ENCODE measurements around the gene BCKDK. TPM values are rescaled to one million over a fixed set of nuclear protein-coding genes. Genes with fewer than 3 reads are reported as not detected.

BCKDK gene
- total and polyA plus RNA-seq, 2 of the 13 experiments (the other 11 are each of a cell fraction or from before 2014, with no cell fraction given): 24.9 to 42.6 TPM

GRCh38 chr16:31108035-31108793 lies at the start of gene BCKDK (continued):
- TF ChIP-seq, protein P1, sequence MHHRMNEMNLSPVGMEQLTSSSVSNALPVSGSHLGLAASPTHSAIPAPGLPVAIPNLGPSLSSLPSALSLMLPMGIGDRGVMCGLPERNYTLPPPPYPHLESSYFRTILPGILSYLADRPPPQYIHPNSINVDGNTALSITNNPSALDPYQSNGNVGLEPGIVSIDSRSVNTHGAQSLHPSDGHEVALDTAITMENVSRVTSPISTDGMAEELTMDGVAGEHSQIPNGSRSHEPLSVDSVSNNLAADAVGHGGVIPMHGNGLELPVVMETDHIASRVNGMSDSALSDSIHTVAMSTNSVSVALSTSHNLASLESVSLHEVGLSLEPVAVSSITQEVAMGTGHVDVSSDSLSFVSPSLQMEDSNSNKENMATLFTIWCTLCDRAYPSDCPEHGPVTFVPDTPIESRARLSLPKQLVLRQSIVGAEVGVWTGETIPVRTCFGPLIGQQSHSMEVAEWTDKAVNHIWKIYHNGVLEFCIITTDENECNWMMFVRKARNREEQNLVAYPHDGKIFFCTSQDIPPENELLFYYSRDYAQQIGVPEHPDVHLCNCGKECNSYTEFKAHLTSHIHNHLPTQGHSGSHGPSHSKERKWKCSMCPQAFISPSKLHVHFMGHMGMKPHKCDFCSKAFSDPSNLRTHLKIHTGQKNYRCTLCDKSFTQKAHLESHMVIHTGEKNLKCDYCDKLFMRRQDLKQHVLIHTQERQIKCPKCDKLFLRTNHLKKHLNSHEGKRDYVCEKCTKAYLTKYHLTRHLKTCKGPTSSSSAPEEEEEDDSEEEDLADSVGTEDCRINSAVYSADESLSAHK (CRISPR knock-in tag; IDR thresholded peaks at IDR 0.05; ENCODE audit: borderline replicate concordance): peak; percentile 79; the same call in 1 of the 2 replicates
- TF ChIP-seq HES4 (CRISPR knock-in tag; IDR thresholded peaks at IDR 0.05; ENCODE audit: borderline replicate concordance): peak; percentile 92; the same call in 1 of the 2 replicates
- no peak for TF ChIP-seq NCOR1 (IDR thresholded peaks at IDR 0.05; ENCODE audit: borderline replicate concordance, low read length)
- peak; percentile 79 for TF ChIP-seq YY1 (IDR thresholded peaks at IDR 0.05; ENCODE audit: insufficient read depth, insufficient replicate concordance, low read depth, low read length)
- TF ChIP-seq, protein P2, sequence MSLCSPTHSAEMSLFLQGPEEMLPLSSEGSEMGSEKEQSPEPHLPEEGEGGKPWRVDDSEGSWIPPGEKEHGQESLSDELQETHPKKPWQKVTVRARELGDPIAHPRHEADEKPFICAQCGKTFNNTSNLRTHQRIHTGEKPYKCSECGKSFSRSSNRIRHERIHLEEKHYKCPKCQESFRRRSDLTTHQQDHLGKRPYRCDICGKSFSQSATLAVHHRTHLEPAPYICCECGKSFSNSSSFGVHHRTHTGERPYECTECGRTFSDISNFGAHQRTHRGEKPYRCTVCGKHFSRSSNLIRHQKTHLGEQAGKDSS (CRISPR knock-in tag; IDR thresholded peaks at IDR 0.05; ENCODE audit: borderline replicate concordance, low read depth): no peak
- no peak for TF ChIP-seq HMGA1 (CRISPR knock-in tag; conservative IDR thresholded peaks at IDR 0.05)
- TF ChIP-seq MEF2D (CRISPR knock-in tag; IDR thresholded peaks at IDR 0.05): no peak
- no peak; the same call in none of the 2 replicates for TF ChIP-seq ZNF670 (CRISPR knock-in tag; IDR thresholded peaks at IDR 0.05; ENCODE audit: borderline replicate concordance)
- peak; percentile 73; the same call in 1 of the 2 replicates for TF ChIP-seq MTA1 (CRISPR knock-in tag; IDR thresholded peaks at IDR 0.05; ENCODE audit: borderline replicate concordance)
- TF ChIP-seq, protein P3, sequence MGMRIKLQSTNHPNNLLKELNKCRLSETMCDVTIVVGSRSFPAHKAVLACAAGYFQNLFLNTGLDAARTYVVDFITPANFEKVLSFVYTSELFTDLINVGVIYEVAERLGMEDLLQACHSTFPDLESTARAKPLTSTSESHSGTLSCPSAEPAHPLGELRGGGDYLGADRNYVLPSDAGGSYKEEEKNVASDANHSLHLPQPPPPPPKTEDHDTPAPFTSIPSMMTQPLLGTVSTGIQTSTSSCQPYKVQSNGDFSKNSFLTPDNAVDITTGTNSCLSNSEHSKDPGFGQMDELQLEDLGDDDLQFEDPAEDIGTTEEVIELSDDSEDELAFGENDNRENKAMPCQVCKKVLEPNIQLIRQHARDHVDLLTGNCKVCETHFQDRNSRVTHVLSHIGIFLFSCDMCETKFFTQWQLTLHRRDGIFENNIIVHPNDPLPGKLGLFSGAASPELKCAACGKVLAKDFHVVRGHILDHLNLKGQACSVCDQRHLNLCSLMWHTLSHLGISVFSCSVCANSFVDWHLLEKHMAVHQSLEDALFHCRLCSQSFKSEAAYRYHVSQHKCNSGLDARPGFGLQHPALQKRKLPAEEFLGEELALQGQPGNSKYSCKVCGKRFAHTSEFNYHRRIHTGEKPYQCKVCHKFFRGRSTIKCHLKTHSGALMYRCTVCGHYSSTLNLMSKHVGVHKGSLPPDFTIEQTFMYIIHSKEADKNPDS (CRISPR knock-in tag; IDR thresholded peaks at IDR 0.05): 0 out of 2 replicates have a peak, but pooled peaks have one; percentile 32
- TF ChIP-seq, protein P4, sequence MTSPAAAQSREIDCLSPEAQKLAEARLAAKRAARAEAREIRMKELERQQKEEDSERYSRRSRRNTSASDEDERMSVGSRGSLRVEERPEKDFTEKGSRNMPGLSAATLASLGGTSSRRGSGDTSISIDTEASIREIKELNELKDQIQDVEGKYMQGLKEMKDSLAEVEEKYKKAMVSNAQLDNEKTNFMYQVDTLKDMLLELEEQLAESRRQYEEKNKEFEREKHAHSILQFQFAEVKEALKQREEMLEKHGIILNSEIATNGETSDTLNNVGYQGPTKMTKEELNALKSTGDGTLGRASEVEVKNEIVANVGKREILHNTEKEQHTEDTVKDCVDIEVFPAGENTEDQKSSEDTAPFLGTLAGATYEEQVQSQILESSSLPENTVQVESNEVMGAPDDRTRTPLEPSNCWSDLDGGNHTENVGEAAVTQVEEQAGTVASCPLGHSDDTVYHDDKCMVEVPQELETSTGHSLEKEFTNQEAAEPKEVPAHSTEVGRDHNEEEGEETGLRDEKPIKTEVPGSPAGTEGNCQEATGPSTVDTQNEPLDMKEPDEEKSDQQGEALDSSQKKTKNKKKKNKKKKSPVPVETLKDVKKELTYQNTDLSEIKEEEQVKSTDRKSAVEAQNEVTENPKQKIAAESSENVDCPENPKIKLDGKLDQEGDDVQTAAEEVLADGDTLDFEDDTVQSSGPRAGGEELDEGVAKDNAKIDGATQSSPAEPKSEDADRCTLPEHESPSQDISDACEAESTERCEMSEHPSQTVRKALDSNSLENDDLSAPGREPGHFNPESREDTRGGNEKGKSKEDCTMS (CRISPR knock-in tag; conservative IDR thresholded peaks at IDR 0.05): no peak
- peak; percentile 21; the same call in 1 of the 2 replicates for TF ChIP-seq BCL6 (CRISPR knock-in tag; IDR thresholded peaks at IDR 0.05)
- no peak for TF ChIP-seq STAT5B (CRISPR knock-in tag; IDR thresholded peaks at IDR 0.05)
- peak; percentile 84 for TF ChIP-seq GPN1 (CRISPR knock-in tag; IDR thresholded peaks at IDR 0.05; ENCODE audit: borderline replicate concordance)
- TF ChIP-seq ZNF672 (CRISPR knock-in tag; IDR thresholded peaks at IDR 0.05): no peak
- no peak for TF ChIP-seq FOXM1 (CRISPR knock-in tag; IDR thresholded peaks at IDR 0.05)
- TF ChIP-seq ZNF205 (CRISPR knock-in tag; IDR thresholded peaks at IDR 0.05): peak; percentile 27; the same call in 1 of the 2 replicates
- peak; percentile 75 for TF ChIP-seq THRA (CRISPR knock-in tag; IDR thresholded peaks at IDR 0.05; ENCODE audit: borderline replicate concordance)
- TF ChIP-seq KDM5B (CRISPR knock-in tag; IDR thresholded peaks at IDR 0.05; ENCODE audit: borderline replicate concordance): peak; percentile 90
